Heart left ventricle (tissue), 13 donors: ENCODE measurements around the gene FYN.

ENCODE experiments used
- CTCF ChIP-seq, 12 donors: fragments of 200-600 bp; sonication (generic) in 4 of 12; IDR thresholded peaks; one replicate each; pipeline versions ENCODE4 v1.5.0 to v1.8.0; 2018 to 2022; ENCODE audit warnings: antibody characterized with exemption in 12 of 12, mild to moderate bottlenecking in 5 of 12
- POLR2A ChIP-seq, 2 donors: fragments of 450-650 bp; IDR thresholded peaks; one replicate each; pipeline ENCODE4 v1.6.1; 2017; ENCODE audit warnings: antibody characterized with exemption in 2 of 2, mild to moderate bottlenecking in 2 of 2, moderate library complexity in 2 of 2
- donor health status: ischemic (EF 13 %, LVEDD 7.1; RV severe dilation, severe dysfunction).
- donor health status: DM: no; HTN: yes; CAD: no.
- donor health status: DM: no; HTN: no; CAD: no.
- donor health status: ischemic (EF 25% LVEDD 6.9; RV normal size, moderate dysfunction).
- donor health status: ischemic (EF 25% LVEDD 5.7; RV mildly dilated, moderate dysfunction).
- donor health status: ischemic (EF 35%, LVEDD 5.7; RV mildly dilated, moderate dysfunction).
- donor health status: nonischemic (EF 11% LVEDD 7.7; RV severe dilation, severe dysfunction).
- donor health status: DM: yes; HTN: yes; CAD: no.
- donor health status: PGD.
- donor health status: ischemic (EF 29% LVEDD 5.4; RV normal size, mild dysfunction).
- donor health status: nonischemic (EF 23%, LVEDD 6.1; RV moderate dilation, normal function).

DNA sequence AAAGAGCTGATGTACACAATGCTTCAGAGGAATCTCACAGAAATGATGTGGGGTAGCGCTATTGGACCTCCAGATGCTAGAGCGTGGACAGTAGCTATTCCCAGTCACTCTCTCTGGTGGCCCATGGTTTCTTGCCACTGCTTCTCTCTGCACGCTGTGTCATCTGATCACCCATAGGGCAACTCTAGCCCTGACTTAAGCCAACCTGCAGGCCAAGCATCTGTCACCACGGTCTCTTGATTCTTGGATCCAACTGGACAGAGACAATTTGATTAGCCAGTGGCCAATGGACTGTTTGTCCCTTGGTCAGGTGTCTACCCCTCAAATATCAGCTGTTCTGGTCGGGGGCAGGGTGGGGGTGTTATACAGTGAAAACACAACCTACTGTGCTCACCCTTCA, 225.2 kb downstream of the FYN start:
- TF ChIP-seq POLR2A (IDR thresholded peaks at IDR 0.05), result no peak
- no peak for TF ChIP-seq CTCF (IDR thresholded peaks at IDR 0.05)
